Measurements from ENCODE around the gene PSMC3.

GRCh38 chr11:47453365-47453764, 27.1 kb upstream of the PSMC3 start:
- no peak for TF ChIP-seq CTCF (IDR thresholded peaks at IDR 0.05)
- no peak for TF ChIP-seq POLR2A (IDR thresholded peaks at IDR 0.05)

All from right lobe of liver (tissue), 4 donors.